Lower leg skin (tissue), 3 donors: ENCODE results near the gene MAMLD1.

Experiments used
- CTCF ChIP-seq, 3 donors: fragments of 450-650 bp; IDR thresholded peaks; one replicate each; pipeline ENCODE4 v1.5.1; 2016; ENCODE audit warnings: antibody characterized with exemption in 3 of 3, mild to moderate bottlenecking in 3 of 3, moderate library complexity in 2 of 3
- POLR2A ChIP-seq, 2 donors: fragments of 450-650 bp; IDR thresholded peaks; one replicate each; pipeline ENCODE4 v1.6.1; 2016 to 2017; ENCODE audit warnings: antibody characterized with exemption in 2 of 2, mild to moderate bottlenecking in 1 of 2, moderate library complexity in 1 of 2

GRCh38 chrX:150337536-150337935 lies 25.6 kb upstream of the MAMLD1 start:
- no peak for TF ChIP-seq CTCF (IDR thresholded peaks at IDR 0.05)
- TF ChIP-seq POLR2A (IDR thresholded peaks at IDR 0.05), result no peak
